ENCODE data around the gene DIP2B. TPM values are rescaled to one million over a fixed set of nuclear protein-coding genes. Genes with fewer than 3 reads are reported as not detected.

DIP2B gene
- total and polyA plus RNA-seq, 2 of the 13 experiments (the other 11 are each of a cell fraction or from before 2014, with no cell fraction given) = 32.1 to 35.8 TPM

DNA sequence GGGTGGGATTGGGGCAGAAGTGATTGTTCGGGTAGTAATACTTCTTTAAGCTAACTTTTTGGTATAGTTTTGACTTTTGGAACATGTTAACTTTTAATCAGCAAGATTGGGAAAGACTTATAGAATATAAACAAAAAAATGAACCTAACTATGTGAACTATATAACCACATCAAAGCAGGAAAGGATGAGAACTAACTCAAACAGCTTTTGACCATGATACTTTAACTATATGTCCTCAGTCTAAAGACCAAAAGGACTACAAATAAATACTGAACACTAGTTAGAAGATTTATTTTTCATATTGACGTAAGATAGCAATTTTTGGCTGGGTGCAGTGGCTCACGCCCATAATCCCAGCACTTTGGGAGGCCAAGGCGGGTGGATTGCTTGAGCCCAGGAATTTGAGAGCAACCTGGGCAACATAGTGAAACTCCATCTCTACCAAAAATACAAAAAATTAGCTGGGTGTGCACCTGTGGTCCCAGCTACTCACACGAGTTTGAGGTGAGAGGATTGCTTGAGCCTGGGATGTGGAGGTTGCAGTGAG, 150.7 kb downstream of the DIP2B start (continued):
- TF ChIP-seq, protein P1, sequence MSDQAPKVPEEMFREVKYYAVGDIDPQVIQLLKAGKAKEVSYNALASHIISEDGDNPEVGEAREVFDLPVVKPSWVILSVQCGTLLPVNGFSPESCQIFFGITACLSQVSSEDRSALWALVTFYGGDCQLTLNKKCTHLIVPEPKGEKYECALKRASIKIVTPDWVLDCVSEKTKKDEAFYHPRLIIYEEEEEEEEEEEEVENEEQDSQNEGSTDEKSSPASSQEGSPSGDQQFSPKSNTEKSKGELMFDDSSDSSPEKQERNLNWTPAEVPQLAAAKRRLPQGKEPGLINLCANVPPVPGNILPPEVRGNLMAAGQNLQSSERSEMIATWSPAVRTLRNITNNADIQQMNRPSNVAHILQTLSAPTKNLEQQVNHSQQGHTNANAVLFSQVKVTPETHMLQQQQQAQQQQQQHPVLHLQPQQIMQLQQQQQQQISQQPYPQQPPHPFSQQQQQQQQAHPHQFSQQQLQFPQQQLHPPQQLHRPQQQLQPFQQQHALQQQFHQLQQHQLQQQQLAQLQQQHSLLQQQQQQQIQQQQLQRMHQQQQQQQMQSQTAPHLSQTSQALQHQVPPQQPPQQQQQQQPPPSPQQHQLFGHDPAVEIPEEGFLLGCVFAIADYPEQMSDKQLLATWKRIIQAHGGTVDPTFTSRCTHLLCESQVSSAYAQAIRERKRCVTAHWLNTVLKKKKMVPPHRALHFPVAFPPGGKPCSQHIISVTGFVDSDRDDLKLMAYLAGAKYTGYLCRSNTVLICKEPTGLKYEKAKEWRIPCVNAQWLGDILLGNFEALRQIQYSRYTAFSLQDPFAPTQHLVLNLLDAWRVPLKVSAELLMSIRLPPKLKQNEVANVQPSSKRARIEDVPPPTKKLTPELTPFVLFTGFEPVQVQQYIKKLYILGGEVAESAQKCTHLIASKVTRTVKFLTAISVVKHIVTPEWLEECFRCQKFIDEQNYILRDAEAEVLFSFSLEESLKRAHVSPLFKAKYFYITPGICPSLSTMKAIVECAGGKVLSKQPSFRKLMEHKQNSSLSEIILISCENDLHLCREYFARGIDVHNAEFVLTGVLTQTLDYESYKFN (CRISPR knock-in tag; conservative IDR thresholded peaks at IDR 0.05) = peak; percentile 83
- no peak for TF ChIP-seq POLR2AphosphoS5 (IDR thresholded peaks at IDR 0.05; ENCODE audit: low read depth, low read length)
- TF ChIP-seq ZNF747 (CRISPR knock-in tag; IDR thresholded peaks at IDR 0.05; ENCODE audit: borderline replicate concordance) = no peak
- TF ChIP-seq NR2F6 (IDR thresholded peaks at IDR 0.05) = peak; percentile 47
- TF ChIP-seq NR2F6 (CRISPR knock-in tag; IDR thresholded peaks at IDR 0.05) = peak; percentile 13; the same call in 1 of the 2 replicates

DNA sequence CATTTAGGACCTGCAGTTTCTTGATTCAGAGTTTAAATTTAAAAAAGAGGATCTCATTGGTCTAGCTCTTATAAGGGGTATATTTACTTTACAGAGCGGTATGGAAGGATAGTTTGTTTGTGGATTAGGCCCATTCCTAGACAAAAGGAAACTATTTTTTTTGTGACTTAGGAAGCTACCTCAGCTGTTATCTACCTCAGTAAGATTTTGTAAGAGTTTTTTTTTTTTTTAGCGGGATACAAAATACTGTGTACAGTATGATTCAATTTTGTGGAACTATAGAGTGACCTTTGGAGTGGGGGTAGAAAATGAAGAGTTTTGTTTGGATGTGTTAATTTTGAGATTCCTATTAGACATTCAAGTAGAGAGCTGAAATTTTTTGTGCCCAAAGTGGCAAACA, 154.5 kb downstream of the DIP2B start:
- no TSS peak for BruUV-seq (replicated peaks)
- H3K27me3 ChIP-seq (ENCODE audit: control insufficient read depth in 1 of 2, insufficient read depth in 2 of 2, low read length in 2 of 2) = no peaks in the 10 kb centered on the region
- CTCF ChIA-PET (ENCODE audit: low intra/inter-chr PET ratio, low total read pairs) = no interaction called here
- H3K79me2 ChIP-seq (ENCODE audit: insufficient read depth, low read length) = peaks cover 9% of the 10 kb centered on the region
- no peak overlapping the region for H3K4me3 ChIP-seq (replicated peaks in 1 of 3; ENCODE audit: insufficient read depth in 1 of 3, low read depth in 2 of 3, low read length in 3 of 3)
- ATAC-seq = peak; percentile 63
- peak overlapping the region; percentile 41 for H3K4me2 ChIP-seq (ENCODE audit: low read depth, low read length)
- H3K4me1 ChIP-seq (ENCODE audit: insufficient read depth, low read length) = peaks cover 69% of the 10 kb centered on the region
- peak overlapping the region; percentile 61 for H3K27ac ChIP-seq (ENCODE audit: extremely low read length, insufficient read depth, low read length)
- in situ Hi-C loops (cut with HindIII; ENCODE audit: extremely low pct_ligation_motif_present, low pct_unique_long_range_greater_than_20kb) = no loop called here
- no peak for FAIRE-seq
- WGBS (ENCODE audit: low lambda C conversion rate) = 6% methylated on average over 2 of the region's 2 CpGs
- peaks cover 12 to 23% of the 10 kb centered on the region in 2 experiments; a peak in 3 of 5 replicates for H3K36me3 ChIP-seq (replicated peaks in 1 of 2; ENCODE audit: control insufficient read depth in 1 of 2, insufficient read depth in 2 of 2, low read length in 2 of 2)
- no peaks in the 10 kb centered on the region for H3K9me3 ChIP-seq (ENCODE audit: low read length)
- POLR2A ChIA-PET = interaction anchor here (1.0 to 1.3 kb wide), 2 partner anchors 10 to 104 kb away, joined by 3 to 4 read pairs; no protein-coding TSS in a partner anchor
- DNase-seq (ENCODE audit: low spot score) = peak; percentile 66
- no peak overlapping the region for H2AFZ ChIP-seq (ENCODE audit: low read length)
- intact Hi-C loops (cut with micrococcal nuclease; ENCODE audit: unreplicated experiment) = no loop called here
- H3K9ac ChIP-seq (ENCODE audit: insufficient read depth, low read depth, low read length) = no peak overlapping the region
- no peaks in the 10 kb centered on the region for H4K20me1 ChIP-seq (ENCODE audit: insufficient read depth, low read length)
- 0 out of 2 replicates have a peak, but pooled peaks have one; percentile 29 for TF ChIP-seq ZNF747 (CRISPR knock-in tag; IDR thresholded peaks at IDR 0.05; ENCODE audit: borderline replicate concordance)
- no peak for TF ChIP-seq RBM39 (IDR thresholded peaks at IDR 0.05; ENCODE audit: low read depth, low read length, poor library complexity, severe bottlenecking)
- no peak for TF ChIP-seq KLF15 (CRISPR knock-in tag; IDR thresholded peaks at IDR 0.05; ENCODE audit: borderline replicate concordance)
- no peak for TF ChIP-seq CREB1 (IDR thresholded peaks at IDR 0.05)
- 0 out of 2 replicates have a peak, but pooled peaks have one; percentile 41 for TF ChIP-seq CREB1 (CRISPR knock-in tag; IDR thresholded peaks at IDR 0.05)
- TF ChIP-seq, protein P1 (CRISPR knock-in tag; conservative IDR thresholded peaks at IDR 0.05) = peak; percentile 65
- no peak for TF ChIP-seq ZNF549 (CRISPR knock-in tag; IDR thresholded peaks at IDR 0.05)
